ENCODE measurements around the gene YARS2. TPM values are rescaled to one million over a fixed set of nuclear protein-coding genes. Genes with fewer than 3 reads are reported as not detected.

The YARS2 gene
- total RNA-seq, 1 experiment from 2014 or later = 28.0 TPM

DNA sequence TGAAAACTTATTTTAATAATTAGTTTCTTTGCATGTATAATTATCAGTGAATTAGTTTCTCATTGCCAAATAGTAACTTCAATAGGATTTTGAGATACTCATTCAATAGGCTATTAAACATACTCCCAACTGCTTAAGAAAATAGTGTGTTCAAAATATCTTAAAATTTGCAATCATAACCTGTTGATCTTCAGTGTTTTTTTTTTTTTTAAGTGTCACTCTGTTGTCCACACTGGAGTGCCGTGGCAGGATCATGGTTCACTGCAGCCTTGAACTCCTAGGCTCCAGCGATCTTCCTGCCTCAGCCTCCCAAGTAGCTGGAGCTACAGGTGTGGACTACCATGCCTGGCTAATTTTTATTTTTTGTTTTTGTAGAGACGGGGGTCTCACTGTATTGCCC lies 1.5 kb upstream of the YARS2 start:
- DNase-seq (ENCODE audit: low read depth, low spot score) = no peak
- BruUV-seq (replicated peaks) = no TSS peak
- no peak overlapping the region for H3K4me3 ChIP-seq (ENCODE audit: low read depth in 2 of 2, low read length in 2 of 2)
- peaks cover 16% of the 10 kb centered on the region for H3K36me3 ChIP-seq (ENCODE audit: control insufficient read depth, insufficient read depth, low read length)
- H3K27me3 ChIP-seq (ENCODE audit: control insufficient read depth, insufficient read depth, low read length) = peaks cover 9% of the 10 kb centered on the region; the same call in 1 of the 2 replicates
- H3K4me1 ChIP-seq (ENCODE audit: control insufficient read depth, insufficient read depth, low read length) = peaks cover 10% of the 10 kb centered on the region
- no peak for ATAC-seq
- intact Hi-C loops (cut with micrococcal nuclease; ENCODE audit: unreplicated experiment) (loop anchor here (1.0 to 2.0 kb wide), 2 partner anchors 162 to 1264 kb away; no protein-coding TSS in a partner anchor), in situ Hi-C loops (cut with HindIII; ENCODE audit: low pct_unique_long_range_greater_than_20kb, low sequenced_read_pairs) (no loop called here)
- TF ChIP-seq SIN3A (IDR thresholded peaks at IDR 0.05; ENCODE audit: borderline replicate concordance, insufficient read depth, low read depth, low read length) (no peak), POLR2AphosphoS5 (IDR thresholded peaks at IDR 0.05; ENCODE audit: low read depth, low read length) (no peak), TCF7L2 (IDR thresholded peaks at IDR 0.05; ENCODE audit: low read depth, low read length) (no peak)
- TF ChIP-seq, protein P1, sequence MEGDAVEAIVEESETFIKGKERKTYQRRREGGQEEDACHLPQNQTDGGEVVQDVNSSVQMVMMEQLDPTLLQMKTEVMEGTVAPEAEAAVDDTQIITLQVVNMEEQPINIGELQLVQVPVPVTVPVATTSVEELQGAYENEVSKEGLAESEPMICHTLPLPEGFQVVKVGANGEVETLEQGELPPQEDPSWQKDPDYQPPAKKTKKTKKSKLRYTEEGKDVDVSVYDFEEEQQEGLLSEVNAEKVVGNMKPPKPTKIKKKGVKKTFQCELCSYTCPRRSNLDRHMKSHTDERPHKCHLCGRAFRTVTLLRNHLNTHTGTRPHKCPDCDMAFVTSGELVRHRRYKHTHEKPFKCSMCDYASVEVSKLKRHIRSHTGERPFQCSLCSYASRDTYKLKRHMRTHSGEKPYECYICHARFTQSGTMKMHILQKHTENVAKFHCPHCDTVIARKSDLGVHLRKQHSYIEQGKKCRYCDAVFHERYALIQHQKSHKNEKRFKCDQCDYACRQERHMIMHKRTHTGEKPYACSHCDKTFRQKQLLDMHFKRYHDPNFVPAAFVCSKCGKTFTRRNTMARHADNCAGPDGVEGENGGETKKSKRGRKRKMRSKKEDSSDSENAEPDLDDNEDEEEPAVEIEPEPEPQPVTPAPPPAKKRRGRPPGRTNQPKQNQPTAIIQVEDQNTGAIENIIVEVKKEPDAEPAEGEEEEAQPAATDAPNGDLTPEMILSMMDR (IDR thresholded peaks at IDR 0.05) = no peak
- TF ChIP-seq, protein P2, sequence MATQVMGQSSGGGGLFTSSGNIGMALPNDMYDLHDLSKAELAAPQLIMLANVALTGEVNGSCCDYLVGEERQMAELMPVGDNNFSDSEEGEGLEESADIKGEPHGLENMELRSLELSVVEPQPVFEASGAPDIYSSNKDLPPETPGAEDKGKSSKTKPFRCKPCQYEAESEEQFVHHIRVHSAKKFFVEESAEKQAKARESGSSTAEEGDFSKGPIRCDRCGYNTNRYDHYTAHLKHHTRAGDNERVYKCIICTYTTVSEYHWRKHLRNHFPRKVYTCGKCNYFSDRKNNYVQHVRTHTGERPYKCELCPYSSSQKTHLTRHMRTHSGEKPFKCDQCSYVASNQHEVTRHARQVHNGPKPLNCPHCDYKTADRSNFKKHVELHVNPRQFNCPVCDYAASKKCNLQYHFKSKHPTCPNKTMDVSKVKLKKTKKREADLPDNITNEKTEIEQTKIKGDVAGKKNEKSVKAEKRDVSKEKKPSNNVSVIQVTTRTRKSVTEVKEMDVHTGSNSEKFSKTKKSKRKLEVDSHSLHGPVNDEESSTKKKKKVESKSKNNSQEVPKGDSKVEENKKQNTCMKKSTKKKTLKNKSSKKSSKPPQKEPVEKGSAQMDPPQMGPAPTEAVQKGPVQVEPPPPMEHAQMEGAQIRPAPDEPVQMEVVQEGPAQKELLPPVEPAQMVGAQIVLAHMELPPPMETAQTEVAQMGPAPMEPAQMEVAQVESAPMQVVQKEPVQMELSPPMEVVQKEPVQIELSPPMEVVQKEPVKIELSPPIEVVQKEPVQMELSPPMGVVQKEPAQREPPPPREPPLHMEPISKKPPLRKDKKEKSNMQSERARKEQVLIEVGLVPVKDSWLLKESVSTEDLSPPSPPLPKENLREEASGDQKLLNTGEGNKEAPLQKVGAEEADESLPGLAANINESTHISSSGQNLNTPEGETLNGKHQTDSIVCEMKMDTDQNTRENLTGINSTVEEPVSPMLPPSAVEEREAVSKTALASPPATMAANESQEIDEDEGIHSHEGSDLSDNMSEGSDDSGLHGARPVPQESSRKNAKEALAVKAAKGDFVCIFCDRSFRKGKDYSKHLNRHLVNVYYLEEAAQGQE (IDR thresholded peaks at IDR 0.05; ENCODE audit: insufficient read depth in 1 of 2, low read depth in 2 of 2, low read length in 1 of 2) = no peak
- ChIA-PET POLR2A (no interaction called here), CTCF (no interaction called here)
- H3K27ac ChIP-seq (ENCODE audit: low read length) = no peak overlapping the region
- H3K9me3 ChIP-seq (ENCODE audit: control insufficient read depth, insufficient read depth, low read depth, low read length) = no peaks in the 10 kb centered on the region

DNA sequence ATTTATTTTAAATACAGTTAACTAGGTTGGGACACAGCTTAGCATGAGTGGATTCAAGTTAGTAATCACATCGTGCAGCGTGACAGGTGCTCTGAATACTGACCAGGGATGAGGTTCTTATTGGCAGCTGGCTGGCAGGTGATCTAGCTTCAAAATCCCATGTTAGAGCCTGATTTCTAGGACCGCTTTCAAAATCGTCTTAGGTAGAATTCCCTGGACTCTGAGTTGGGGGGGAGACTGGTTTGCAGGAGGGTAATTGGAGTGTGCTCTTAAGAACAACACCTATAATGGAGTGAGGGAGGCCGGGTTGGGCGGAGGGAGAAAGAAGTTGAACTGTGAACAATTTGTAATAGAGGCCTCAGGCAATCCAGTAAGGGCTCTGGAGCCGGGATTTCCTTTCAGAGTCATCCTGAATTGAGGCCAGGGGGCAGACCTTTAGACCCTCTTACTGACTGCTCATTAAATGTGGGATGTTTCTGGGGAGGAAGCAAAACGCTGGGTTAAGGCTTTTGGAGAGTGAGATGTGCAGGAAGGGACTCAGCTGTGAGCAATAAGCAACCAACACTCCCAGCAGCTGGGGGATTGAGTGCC lies 874 bp upstream of the YARS2 start:
- H3K9me3 ChIP-seq (ENCODE audit: control insufficient read depth, insufficient read depth, low read depth, low read length) = no peaks in the 10 kb centered on the region
- DNase-seq (ENCODE audit: low read depth, low spot score) = no peak
- ChIA-PET POLR2A (interaction anchor here (0.6 to 0.7 kb wide), 2 partner anchors 10 to 137 kb away, joined by 9 read pairs; no protein-coding TSS in a partner anchor), CTCF (interaction anchor here (0.6 to 1.5 kb wide), 6 partner anchors 160 to 1277 kb away, joined by 3 to 11 read pairs (median 4); partner anchors contain the start of gene ALG10)
- H3K36me3 ChIP-seq (ENCODE audit: control insufficient read depth, insufficient read depth, low read length) = peaks cover 16% of the 10 kb centered on the region
- no TSS peak for BruUV-seq (replicated peaks)
- no peak for ATAC-seq
- in situ Hi-C loops (cut with HindIII; ENCODE audit: low pct_unique_long_range_greater_than_20kb, low sequenced_read_pairs) = no loop called here
- H3K4me3 ChIP-seq (ENCODE audit: low read depth in 2 of 2, low read length in 2 of 2) = peak overlapping the region; percentile 93 to 98
- TF ChIP-seq POLR2AphosphoS5 (IDR thresholded peaks at IDR 0.05; ENCODE audit: low read depth, low read length) = no peak
- TF ChIP-seq, protein P1 (IDR thresholded peaks at IDR 0.05) = no peak; the same call in 1 of the 2 replicates
- TF ChIP-seq, protein P2 (IDR thresholded peaks at IDR 0.05; ENCODE audit: insufficient read depth in 1 of 2, low read depth in 2 of 2, low read length in 1 of 2) = no peak
- TF ChIP-seq SIN3A (IDR thresholded peaks at IDR 0.05; ENCODE audit: borderline replicate concordance, insufficient read depth, low read depth, low read length) = no peak
- no peak for TF ChIP-seq TCF7L2 (IDR thresholded peaks at IDR 0.05; ENCODE audit: low read depth, low read length)
- intact Hi-C loops (cut with micrococcal nuclease; ENCODE audit: unreplicated experiment) = loop anchor here (1.0 to 2.0 kb wide), 2 partner anchors 163 to 1264 kb away; no protein-coding TSS in a partner anchor
- peaks cover 6% of the 10 kb centered on the region; the same call in 1 of the 2 replicates for H3K27me3 ChIP-seq (ENCODE audit: control insufficient read depth, insufficient read depth, low read length)
- peak overlapping the region; percentile 99 for H3K27ac ChIP-seq (ENCODE audit: low read length)
- H3K4me1 ChIP-seq (ENCODE audit: control insufficient read depth, insufficient read depth, low read length) = peaks cover 10% of the 10 kb centered on the region
